Cardiac fibroblast (primary cell): Measurements from ENCODE around the gene ZNF408.

ENCODE experiments used
- DNase-seq, 2 donors: peaks; one replicate each; pipeline versions ENCODE4 v3.0.0 to v3.0.0-alpha.2; 2010; ENCODE audit warnings: low read depth in 2 of 2
- H3K4me3 ChIP-seq, 2 donors: replicated peaks in 1 of 2; 1 replicate in 1 of 2; 2 replicates in 1 of 2; pipeline ENCODE4 v1.5.1; 2011; ENCODE audit warnings: low read depth in 2 of 2, low read length in 2 of 2, mild to moderate bottlenecking in 2 of 2, moderate library complexity in 1 of 2
- CTCF ChIP-seq: IDR thresholded peaks from one replicate; pipeline ENCODE4 v1.5.1; 2011; ENCODE audit warnings: low read depth, mild to moderate bottlenecking, low read length, inconsistent platforms

The ZNF408 gene

GRCh38 chr11:46675288-46675851 is 25.5 kb upstream of the ZNF408 start:
- H3K4me3 ChIP-seq = no peak overlapping the region
- peak; percentile 76 for DNase-seq
- TF ChIP-seq CTCF = peak; percentile 26

GRCh38 chr11:46675949-46676348 is 24.9 kb upstream of the ZNF408 start:
- no peak overlapping the region for H3K4me3 ChIP-seq
- TF ChIP-seq CTCF = no peak
- DNase-seq = no peak

- no peak overlapping the region for H3K4me3 ChIP-seq
Observed at GRCh38 chr11:46676436-46677158, 24.2 kb upstream of the ZNF408 start.

GRCh38 chr11:46677169-46677568 is 23.7 kb upstream of the ZNF408 start:
- no peak overlapping the region for H3K4me3 ChIP-seq
- DNase-seq = no peak
- TF ChIP-seq CTCF = no peak

More at GRCh38 chr11:46676436-46677158, 24.2 kb upstream of the ZNF408 start:
- TF ChIP-seq CTCF = no peak
- no peak for DNase-seq

- peak in 1 of 2 donors; percentile 41 for DNase-seq
- no peak overlapping the region for H3K4me3 ChIP-seq
- no peak for TF ChIP-seq CTCF
Observed at GRCh38 chr11:46677991-46678740, 22.7 kb upstream of the ZNF408 start.

GRCh38 chr11:46678741-46679130 is 22.1 kb upstream of the ZNF408 start:
- no peak overlapping the region for H3K4me3 ChIP-seq
- TF ChIP-seq CTCF = no peak
- DNase-seq = no peak
